Activated naive CD4-positive, alpha-beta T cell treated with anti-CD3 and anti-CD28 coated beads, Interleukin-2, amount 50 U/mL, for 24 hours (primary cell): ENCODE data around the gene ILDR1.
"Not testable (repeated sequence)": the region's sequence is repeated elsewhere in the genome, so short reads cannot be mapped to it uniquely, and the experiment has no call there.

Source experiments
- H3K27ac Mint-ChIP-seq: one replicate; pipeline ENCODE4 v1.8.0; 2021; ENCODE audit warnings: mild to moderate bottlenecking, mixed read lengths
- H3K27me3 Mint-ChIP-seq: one replicate; pipeline ENCODE4 v1.8.0; 2021; ENCODE audit warnings: mixed read lengths
- H3K36me3 Mint-ChIP-seq: one replicate; pipeline ENCODE4 v1.8.0; 2021; ENCODE audit warnings: mixed read lengths
- H3K4me1 Mint-ChIP-seq: one replicate; pipeline ENCODE4 v1.8.0; 2021; ENCODE audit warnings: mixed read lengths
- H3K4me3 Mint-ChIP-seq: one replicate; pipeline ENCODE4 v1.8.0; 2021; ENCODE audit warnings: mild to moderate bottlenecking, mixed read lengths
- H3K9me3 Mint-ChIP-seq: one replicate; pipeline ENCODE4 v1.8.0; 2021; ENCODE audit warnings: mixed read lengths

The ILDR1 gene

DNA sequence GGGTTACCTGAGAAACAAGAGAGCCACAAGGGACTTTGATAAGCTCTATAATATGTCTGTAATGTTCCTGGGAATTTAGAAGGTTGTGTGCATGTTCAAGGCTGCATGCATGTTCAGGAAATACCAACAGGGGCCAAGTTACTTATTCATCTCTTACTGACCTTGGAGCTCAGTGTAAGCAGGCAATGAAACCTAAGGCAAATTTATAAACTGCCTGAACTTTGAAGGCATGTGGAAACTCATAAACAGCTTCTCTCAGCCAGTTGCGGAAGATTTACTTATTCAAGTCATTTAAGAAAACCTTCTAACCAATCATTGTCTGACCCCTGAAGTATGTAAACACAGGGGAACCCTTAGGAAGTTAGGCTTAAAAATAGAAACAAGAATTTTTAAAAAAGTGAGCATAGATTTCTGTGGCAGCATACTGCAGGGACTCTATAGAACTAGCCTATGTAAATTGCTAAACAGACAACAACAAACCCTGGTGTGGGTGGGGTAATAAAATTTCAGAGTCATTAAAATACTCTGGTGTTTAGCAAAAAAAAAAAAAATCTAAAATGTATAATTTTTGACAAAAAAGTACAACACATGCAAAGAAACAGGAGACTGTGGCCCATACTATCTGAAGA lies 70.6 kb downstream of the ILDR1 start:
- H3K27ac Mint-ChIP-seq: no peak overlapping the region
- peaks cover 7% of the 10 kb centered on the region for H3K9me3 Mint-ChIP-seq

DNA sequence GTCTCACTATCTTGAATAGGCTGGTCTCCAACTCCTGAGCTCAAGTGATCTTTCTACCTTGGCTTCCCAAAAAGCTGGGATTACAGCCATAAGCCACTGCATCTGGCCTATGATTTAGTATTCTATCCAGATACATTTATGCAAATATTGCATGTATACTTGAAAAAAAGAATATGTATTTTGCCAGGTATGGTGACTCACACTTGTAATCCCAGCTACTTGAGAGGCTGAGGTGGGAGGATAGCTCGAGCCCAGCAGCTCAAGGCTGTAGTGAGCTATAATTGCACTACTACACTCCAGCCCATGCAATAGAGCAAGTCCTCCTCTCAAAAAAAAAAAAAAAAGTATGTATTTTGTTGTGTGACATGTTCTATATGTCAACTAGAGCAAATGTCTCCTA lies 73.4 kb downstream of the ILDR1 start:
- Mint-ChIP-seq H3K4me1 (no peaks in the 10 kb centered on the region), H3K4me3 (no peak overlapping the region), H3K36me3 (peaks cover 7% of the 10 kb centered on the region), H3K9me3 (peaks cover 7% of the 10 kb centered on the region), H3K27me3 (no peaks in the 10 kb centered on the region), H3K27ac (no peak overlapping the region)

More for the DNA sequence above, 70.6 kb downstream of the ILDR1 start:
- no peaks in the 10 kb centered on the region for H3K4me1 Mint-ChIP-seq
- no peaks in the 10 kb centered on the region for H3K27me3 Mint-ChIP-seq
- peaks cover 7% of the 10 kb centered on the region for H3K36me3 Mint-ChIP-seq
- no peak overlapping the region for H3K4me3 Mint-ChIP-seq

GRCh38 chr3:121943431-121943830 lies 78.6 kb downstream of the ILDR1 start:
- H3K27me3 Mint-ChIP-seq: no peaks in the 10 kb centered on the region
- H3K36me3 Mint-ChIP-seq: peaks cover 7% of the 10 kb centered on the region
- H3K27ac Mint-ChIP-seq: no peak overlapping the region
- H3K9me3 Mint-ChIP-seq: no peaks in the 10 kb centered on the region
- H3K4me1 Mint-ChIP-seq: no peaks in the 10 kb centered on the region
- H3K4me3 Mint-ChIP-seq: no peak overlapping the region

DNA sequence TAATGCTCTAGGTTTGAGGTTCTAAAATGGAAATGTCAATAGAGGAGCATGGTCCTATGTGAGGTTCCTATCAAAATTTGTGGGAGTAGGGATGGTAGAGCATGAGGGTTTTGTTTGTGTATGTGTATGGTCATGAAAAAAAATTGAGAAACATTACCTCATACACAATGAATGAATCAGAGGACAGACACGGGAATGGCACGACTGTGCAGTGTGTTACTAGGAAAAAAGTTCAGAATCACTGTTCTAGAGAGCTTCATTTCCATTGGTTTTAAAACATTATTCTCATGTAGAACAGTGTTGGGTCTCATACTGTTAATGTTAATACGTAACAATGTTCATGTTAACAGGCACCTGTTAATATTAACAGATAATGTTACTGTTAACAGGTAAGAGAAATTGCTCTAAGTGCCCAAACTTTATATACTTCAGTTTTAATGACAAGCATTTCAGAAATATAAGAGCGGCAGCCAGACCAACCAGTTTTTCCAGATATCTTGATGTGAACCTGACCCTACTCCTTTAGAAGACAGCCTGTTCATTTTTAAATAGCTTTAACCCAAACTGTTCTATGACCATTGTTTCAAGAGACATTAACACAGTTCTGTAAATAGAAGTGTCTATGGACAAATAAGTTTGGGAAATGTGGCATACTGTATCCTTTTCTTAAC lies 79.8 kb downstream of the ILDR1 start:
- no peaks in the 10 kb centered on the region for H3K4me1 Mint-ChIP-seq
- no peak overlapping the region for H3K27ac Mint-ChIP-seq
- no peaks in the 10 kb centered on the region for H3K27me3 Mint-ChIP-seq
- H3K36me3 Mint-ChIP-seq: peaks cover 7% of the 10 kb centered on the region
- no peaks in the 10 kb centered on the region for H3K9me3 Mint-ChIP-seq
- no peak overlapping the region for H3K4me3 Mint-ChIP-seq

GRCh38 chr3:121941592-121941991 lies 80.5 kb downstream of the ILDR1 start:
- no peak overlapping the region for H3K27ac Mint-ChIP-seq
- no peaks in the 10 kb centered on the region for H3K9me3 Mint-ChIP-seq
- H3K27me3 Mint-ChIP-seq: no peaks in the 10 kb centered on the region
- H3K36me3 Mint-ChIP-seq: peaks cover 7% of the 10 kb centered on the region
- no peak overlapping the region for H3K4me3 Mint-ChIP-seq
- no peaks in the 10 kb centered on the region for H3K4me1 Mint-ChIP-seq

GRCh38 chr3:121938141-121938855 lies 83.7 kb downstream of the ILDR1 start:
- not testable (repeated sequence) for H3K27me3 Mint-ChIP-seq, H3K4me3 Mint-ChIP-seq, H3K36me3 Mint-ChIP-seq, H3K9me3 Mint-ChIP-seq, H3K4me1 Mint-ChIP-seq, H3K27ac Mint-ChIP-seq
